GM18868 (cell line): ENCODE data around the gene SLC12A8.

ENCODE experiments used
- ATAC-seq: cut with Tn5 transposase; IDR thresholded peaks from one replicate; pipeline ENCODE4 v1.9.1; 2021; ENCODE audit warnings: mild to moderate bottlenecking, moderate library complexity; ENCODE audit not compliant: unreplicated experiment

SLC12A8 gene

GRCh38 chr3:125142420-125142778 is 70.1 kb downstream of the SLC12A8 start:
- ATAC-seq, result no peak

GRCh38 chr3:125141596-125142419 is 70.7 kb downstream of the SLC12A8 start:
- peak; percentile 50 for ATAC-seq

- peak; percentile 5 for ATAC-seq
Measured at GRCh38 chr3:125140818-125141595, 71.5 kb downstream of the SLC12A8 start.

- ATAC-seq, result no peak
Measured at GRCh38 chr3:125140011-125140817, 72.3 kb downstream of the SLC12A8 start.

- no peak for ATAC-seq
Measured at GRCh38 chr3:125139386-125139785, 73.2 kb downstream of the SLC12A8 start.

GRCh38 chr3:125137358-125138033 is 75.1 kb downstream of the SLC12A8 start:
- ATAC-seq, result no peak

- no peak for ATAC-seq
Measured at GRCh38 chr3:125136966-125137357, 75.6 kb downstream of the SLC12A8 start.

GRCh38 chr3:125136515-125136914 is 76.0 kb downstream of the SLC12A8 start:
- ATAC-seq, result no peak

- no peak for ATAC-seq
Measured at GRCh38 chr3:125134952-125135351, 77.6 kb downstream of the SLC12A8 start.

- peak; percentile 46 for ATAC-seq
Measured at GRCh38 chr3:125132815-125133214, 79.7 kb downstream of the SLC12A8 start.

GRCh38 chr3:125129512-125129997 is 83.0 kb downstream of the SLC12A8 start:
- no peak for ATAC-seq

- no peak for ATAC-seq
Measured at GRCh38 chr3:125128861-125129501, 83.6 kb downstream of the SLC12A8 start.

GRCh38 chr3:125126323-125126722 is 86.2 kb downstream of the SLC12A8 start:
- no peak for ATAC-seq

- ATAC-seq, result no peak
Measured at GRCh38 chr3:125125821-125126245, 86.7 kb downstream of the SLC12A8 start.

GRCh38 chr3:125123451-125124305 is 88.9 kb downstream of the SLC12A8 start:
- no peak for ATAC-seq

- ATAC-seq, result peak; percentile 52
Measured at GRCh38 chr3:125121246-125122010, 91.1 kb downstream of the SLC12A8 start.

GRCh38 chr3:125120379-125121122 is 92.0 kb downstream of the SLC12A8 start:
- ATAC-seq, result peak; percentile 31
